Pons (tissue), 1 donor: ENCODE results near the gene PI4KA.
"Not testable (repeated sequence)": the region's sequence is repeated elsewhere in the genome, so short reads cannot be mapped to it uniquely, and the experiment has no call there.

Experiments used
- DNase-seq: peaks from one replicate; pipeline ENCODE4 v3.0.0-alpha.2; 2016; ENCODE audit warnings: low spot score

The PI4KA gene

DNA sequence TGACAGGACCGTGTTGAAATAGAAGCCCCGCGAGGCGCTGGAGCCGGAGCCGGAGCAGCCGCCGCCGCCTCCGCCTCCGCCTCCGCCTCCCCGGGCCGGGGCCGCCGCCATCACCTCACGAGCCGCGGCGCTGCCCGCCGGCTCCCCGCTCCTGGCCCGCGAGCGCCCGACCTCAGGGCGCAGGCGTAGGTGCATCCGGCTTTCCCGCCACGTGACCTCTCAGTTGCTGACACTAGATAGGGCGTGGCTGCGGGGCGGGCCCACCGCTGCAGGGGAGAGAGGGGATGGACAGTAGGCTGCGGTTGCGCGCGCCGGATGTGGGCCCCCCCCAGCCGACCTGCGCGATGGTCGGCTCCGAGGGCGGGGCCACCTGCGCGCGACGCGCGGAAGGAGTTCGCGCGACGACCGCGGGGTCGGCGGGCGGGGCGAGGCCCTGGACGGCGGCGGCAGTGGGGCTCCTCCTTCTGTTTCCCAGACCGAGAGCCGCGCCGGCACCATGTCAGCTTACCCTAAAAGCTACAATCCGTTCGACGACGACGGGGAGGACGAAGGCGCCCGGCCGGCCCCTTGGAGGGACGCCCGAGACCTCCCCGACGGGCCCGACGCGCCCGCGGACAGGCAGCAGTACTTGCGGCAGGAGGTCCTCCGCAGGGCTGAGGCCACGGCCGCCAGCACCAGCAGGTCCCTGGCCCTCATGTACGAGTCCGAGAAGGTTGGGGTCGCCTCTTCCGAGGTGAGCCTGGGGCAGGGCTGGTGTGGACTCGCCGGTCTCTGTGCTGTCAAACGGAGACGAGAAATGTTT is at the start of gene PI4KA, which contains the start of gene SNAP29:
TSS of gene PI4KA (minus strand) at position 197 of the 802 bp plus-strand sequence. CDS start at position 111, 86 bp downstream.
TSS of gene SNAP29 (plus strand) at position 393 of the 802 bp plus-strand sequence. CDS start at position 497, 104 bp downstream.
- peak; percentile 96 for DNase-seq

- DNase-seq, result no peak
Observed at GRCh38 chr22:20906387-20906767, 47.8 kb upstream of the PI4KA start.

DNA sequence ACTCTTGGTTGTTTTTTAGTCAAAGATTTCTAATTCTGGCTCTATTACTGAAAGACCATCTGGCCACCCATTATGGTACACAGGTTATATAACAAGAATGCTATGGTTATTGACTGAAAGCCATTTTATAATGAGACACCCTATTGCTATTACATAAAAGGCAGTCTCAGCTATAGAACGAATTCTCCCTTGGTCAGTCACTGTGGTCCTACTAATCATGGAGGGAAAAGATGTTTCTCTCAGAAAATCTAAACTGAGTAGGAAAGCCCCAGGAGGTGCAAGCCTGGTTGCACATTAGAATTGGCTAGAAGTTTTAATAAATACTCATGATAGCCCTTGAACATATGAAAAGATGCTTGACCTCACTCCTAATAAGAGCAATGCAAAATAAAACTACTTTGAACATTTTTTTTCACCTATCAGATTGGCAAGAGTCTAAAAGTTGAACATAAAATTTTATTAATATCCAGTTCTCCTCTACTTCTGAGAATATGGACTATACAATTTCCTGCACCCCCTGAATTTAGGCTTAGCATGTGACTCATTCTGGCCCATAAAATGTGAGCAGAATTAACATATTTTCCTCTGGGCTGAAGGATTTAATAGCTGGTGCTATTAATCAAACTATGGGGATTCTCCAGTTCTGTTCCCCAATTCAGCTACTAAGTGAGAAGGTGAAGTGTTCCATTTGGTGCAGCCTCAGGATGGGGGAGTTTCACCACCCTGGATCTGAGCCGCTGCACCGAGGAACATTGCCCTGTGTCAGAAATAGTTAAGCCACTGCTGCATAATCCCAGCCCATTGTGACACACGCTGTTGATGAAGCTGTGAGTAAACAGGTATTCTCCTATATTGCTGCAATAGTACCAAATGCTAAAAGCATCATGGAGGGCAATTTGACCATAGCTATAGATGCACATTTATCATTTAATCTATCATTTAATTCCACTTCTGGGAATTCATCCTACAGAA is 47.1 kb upstream of the PI4KA start:
- DNase-seq, result no peak

DNA sequence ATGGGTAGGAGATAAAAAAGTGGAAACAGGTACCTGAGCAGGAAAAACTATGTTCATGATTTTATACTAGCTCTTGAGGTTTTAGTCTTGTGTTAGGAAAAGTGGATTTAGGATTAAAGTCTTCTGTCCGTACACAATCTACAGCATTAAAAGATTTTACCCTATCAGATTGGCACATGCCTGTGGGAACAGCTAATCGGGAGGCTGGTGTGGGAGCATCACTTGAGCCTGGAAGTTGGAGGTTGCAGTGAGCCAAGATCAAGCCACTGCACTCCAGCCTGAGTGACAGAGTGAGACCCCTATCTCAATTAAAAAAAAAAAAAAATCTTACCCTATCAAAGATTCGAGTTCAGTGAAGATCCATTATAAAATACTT is 46.4 kb upstream of the PI4KA start:
- no peak for DNase-seq

DNA sequence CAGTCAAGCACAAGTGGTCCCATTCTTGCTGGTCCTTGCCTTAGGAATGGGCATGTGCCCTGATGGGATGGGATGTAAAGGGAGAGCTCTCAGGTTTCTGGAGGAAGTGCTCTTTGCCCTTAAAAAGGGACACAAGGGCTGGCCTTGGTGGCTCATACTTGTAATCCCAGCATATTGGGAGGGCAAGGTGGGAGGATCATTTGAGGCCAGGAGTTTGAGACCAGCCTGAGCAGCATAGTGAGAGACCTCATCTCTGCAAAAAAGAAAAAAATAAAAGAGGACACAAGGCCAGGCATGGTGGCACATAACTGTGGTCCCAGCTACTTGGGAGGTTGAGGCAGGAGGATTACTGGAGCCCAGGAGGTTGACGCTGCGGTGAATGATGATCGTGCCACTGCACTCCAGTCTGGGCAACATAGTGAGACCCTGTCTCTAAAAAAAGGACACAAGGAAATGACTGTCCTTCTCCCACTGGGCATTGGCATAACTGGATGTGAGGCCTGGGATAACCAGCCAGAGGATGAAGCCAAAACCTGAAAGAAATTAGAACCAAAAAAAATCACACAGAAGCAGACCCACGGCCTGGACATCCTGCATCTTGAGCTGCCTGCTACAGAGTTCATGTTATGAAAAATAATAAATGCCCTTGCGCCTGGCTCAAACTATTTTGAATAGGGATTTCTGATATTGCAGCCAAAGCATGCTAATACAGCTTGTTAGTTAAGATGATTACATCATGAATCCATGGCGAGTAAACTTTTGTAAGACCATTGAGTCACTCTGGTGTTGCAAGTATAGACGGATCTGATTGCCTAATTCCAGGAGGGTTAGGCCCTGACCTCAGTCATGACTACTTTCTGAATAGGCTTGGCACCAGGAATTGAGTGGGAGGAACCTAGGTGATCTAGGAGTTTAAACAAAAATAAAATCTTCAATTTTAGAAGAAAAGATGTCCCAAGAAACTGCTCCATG is 45.7 kb upstream of the PI4KA start:
- no peak for DNase-seq

- DNase-seq, result no peak
Observed at GRCh38 chr22:20903093-20903492, 44.5 kb upstream of the PI4KA start.

- not testable (repeated sequence) for DNase-seq
Observed at GRCh38 chr22:20901093-20902033, 42.8 kb upstream of the PI4KA start.

DNA sequence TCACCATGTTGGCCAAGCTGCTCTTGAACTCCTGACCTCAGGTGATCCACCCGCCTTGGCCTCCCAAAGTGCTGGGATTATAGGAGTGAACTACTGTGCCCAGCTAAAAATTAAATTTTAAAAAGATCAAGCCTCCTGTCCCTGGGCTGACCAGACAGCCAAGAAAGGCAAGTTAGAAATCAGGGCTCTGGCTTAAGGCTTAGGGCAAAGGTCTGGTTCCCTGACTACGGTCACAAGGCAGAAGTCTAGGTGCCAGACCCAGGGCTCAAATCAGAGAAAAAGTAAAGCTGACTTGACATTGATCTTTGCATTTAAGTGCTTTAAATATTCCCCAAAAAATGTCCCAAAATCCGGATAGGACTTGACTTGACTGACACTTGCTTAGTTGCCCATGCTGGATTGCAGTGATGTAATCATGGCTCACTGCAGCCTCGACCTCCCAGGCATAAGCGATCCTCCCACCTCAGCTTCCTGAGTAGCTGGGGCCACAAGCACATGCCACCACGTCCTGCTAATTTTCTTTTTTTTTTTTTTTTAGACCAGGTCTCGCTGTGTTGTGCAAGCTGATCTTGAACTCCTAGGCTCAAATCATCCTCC is 41.3 kb upstream of the PI4KA start:
- no peak for DNase-seq

GRCh38 chr22:20897737-20898136 is 39.1 kb upstream of the PI4KA start:
- not testable (repeated sequence) for DNase-seq

GRCh38 chr22:20890975-20891374 is 32.4 kb upstream of the PI4KA start:
- DNase-seq, result no peak

DNA sequence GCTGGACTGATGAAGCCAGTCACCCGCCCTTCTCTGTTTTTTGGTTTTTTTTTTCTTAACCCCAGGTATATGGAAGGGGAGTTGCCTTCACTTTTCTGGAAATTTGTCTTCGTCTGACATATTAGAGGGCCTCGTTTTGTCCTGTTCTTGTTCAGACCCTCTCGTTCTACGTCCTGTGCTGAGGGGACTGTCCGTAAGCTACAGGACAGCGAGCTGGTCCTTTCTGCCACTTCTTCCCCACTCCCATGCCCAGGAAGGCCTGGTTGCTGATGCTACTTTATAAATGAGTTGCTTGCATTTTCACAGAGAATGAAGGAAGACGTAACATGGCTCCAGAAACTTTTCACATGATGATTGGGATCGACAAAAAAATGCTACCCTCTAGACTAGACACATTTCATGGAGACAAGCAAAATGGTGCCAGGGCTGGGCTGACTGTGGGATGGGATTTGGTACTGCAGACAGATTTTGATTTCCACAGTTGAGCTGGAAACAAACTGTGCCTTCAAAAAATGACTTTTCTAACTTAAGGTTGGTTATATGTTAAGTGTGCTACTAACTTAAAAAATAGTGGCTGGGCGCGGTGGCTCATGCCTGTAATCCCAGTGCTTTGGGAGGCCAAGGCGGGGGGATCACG is 31.4 kb upstream of the PI4KA start:
- DNase-seq, result no peak

DNA sequence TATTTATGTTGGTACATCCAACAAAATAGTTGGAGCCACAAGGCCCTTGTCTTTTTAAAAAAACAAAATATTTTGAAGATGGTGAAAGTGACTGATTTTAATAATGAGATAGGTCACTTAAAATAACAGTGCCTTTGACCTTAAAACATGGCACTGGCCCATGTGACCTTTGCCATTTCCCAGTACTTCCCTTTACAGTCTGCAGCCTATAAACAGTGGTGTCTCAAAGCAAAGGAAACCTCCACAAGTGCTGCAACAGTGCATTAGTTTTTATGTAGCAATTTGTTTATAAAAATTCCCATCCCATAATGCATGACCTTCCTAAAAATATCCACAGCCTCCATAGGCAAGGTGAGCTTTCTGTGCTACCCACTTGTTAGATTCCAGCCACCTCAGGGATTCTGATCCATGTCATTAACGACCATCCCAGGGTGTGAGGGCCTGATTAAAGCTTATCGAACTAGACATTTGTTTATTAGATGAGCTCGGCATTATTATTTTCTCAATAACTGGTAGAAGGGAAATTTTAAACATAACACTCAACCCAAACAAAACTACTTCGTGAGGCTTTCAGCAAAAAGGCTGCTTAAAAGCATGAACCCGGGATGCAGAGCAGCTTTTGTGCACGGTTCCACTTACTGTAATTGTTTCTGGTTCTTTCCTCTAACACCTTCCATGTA is 30.6 kb upstream of the PI4KA start:
- no peak for DNase-seq

GRCh38 chr22:20887375-20887774 is 28.8 kb upstream of the PI4KA start:
- DNase-seq, result no peak

DNA sequence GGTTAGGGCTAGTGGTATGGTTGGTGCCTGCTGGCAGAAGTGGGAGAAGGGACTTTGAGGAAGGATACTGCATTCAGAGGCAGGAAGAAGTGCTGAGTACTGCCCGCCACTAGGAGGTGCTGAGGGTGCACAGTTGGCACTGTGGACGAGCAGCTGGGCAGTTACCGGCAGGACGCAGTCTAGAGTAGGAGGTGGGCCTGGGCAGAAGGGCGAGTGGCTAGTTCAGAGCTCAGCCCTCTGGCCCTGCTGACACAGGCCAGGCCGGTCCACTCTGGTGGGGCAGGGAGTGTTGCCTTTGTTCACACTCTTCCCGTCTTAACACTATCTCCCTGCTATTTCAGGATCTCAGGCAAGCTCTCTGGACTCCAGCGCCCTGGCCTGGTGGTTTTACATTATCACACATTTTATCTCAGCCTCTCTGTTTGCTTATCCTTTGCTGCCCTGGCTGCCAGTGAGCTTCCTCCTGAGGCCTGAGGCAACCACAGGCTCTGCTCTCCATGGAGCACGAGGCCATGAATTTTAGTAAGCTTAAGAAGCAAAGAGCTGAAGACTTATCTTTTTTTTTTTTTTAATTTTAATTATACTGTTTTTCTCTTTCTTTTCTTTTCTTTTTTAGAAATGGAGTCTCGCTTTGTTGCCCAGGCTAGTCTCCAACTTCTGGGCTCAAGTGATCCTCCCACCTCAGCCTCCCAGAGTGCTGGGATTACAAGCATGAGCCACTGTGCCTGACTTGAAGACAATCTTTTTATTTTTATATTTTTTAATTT is 27.1 kb upstream of the PI4KA start:
- peak; percentile 69 for DNase-seq

DNA sequence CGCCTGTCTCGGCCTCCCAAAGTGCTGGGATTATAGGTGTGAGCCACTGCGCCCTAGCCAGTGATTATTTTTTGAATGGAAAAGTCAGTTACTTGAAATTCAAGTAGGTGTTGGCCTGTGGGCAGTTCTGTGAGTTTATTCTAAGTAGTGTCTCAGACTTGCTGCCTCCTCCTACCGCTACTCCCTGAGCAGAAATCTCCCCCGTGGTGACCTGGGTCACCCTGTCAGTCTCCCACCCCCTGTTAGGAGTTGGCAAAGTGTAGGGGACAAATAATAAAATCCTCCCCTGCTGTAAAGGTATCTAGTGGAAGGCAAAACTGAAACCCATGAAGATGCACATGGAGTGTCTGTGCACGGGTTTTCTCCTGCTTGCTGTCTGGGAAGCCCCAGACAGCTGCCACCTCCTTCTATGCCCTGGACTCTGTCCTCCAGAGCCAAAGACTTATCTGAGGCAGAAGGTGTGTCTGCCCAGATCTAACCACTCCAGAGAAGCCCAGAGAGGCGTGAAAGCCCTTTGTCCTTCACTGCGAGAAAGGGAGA is 26.5 kb upstream of the PI4KA start:
- no peak for DNase-seq

- DNase-seq, result no peak
Observed at GRCh38 chr22:20884454-20884853, 25.8 kb upstream of the PI4KA start.

- no peak for DNase-seq
Observed at GRCh38 chr22:20882855-20883254, 24.2 kb upstream of the PI4KA start.
